Measurements from ENCODE around the gene GGTLC2.

DNA sequence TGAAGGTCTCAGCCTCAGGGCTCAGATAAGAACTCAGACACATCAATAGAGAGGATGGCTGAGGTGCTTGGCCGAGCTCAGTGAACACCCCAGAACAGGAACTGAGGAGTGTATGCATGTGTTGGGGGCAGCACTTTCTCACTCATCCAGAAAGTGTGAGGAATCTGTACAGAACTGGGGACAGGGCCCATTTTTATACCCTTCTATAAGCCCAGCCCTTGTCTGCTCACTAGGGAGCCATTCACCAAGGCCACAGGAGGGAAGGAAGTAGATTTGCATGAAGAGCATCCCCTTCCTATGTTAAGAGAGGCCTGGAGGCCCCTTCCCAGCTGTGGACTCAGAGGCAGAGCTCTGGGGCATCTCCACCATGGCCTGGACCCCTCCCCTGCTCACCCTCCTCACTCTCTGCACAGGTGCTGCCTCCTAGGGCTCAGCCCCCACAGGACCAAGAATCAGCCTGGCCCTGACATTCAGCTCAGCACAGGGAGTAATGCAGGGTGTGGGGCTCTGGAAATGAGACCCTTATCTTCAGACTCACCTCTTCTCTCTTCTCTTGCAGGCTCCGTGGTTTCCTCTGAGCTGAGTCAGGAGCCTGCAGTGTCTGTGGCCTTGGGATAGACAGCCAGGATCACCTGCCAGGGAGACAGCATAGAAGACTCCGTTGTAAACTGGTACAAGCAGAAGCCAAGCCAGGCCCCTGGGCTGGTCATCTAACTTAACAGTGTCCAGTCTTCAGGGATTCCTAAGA is 39.9 kb upstream of the GGTLC2 start:
- TF ChIP-seq EZH2phosphoT487 (IDR thresholded peaks at IDR 0.05; ENCODE audit: low read length), result no peak
- TF ChIP-seq, protein P1, sequence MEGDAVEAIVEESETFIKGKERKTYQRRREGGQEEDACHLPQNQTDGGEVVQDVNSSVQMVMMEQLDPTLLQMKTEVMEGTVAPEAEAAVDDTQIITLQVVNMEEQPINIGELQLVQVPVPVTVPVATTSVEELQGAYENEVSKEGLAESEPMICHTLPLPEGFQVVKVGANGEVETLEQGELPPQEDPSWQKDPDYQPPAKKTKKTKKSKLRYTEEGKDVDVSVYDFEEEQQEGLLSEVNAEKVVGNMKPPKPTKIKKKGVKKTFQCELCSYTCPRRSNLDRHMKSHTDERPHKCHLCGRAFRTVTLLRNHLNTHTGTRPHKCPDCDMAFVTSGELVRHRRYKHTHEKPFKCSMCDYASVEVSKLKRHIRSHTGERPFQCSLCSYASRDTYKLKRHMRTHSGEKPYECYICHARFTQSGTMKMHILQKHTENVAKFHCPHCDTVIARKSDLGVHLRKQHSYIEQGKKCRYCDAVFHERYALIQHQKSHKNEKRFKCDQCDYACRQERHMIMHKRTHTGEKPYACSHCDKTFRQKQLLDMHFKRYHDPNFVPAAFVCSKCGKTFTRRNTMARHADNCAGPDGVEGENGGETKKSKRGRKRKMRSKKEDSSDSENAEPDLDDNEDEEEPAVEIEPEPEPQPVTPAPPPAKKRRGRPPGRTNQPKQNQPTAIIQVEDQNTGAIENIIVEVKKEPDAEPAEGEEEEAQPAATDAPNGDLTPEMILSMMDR (IDR thresholded peaks at IDR 0.05; ENCODE audit: low read length), result no peak

Data from MM.1S (cell line).